HPDE6-E6E7 (cell line): Measurements from ENCODE around the gene NDUFA8.
A peak's percentile ranks its signal among the peaks of the same experiment; 100 is the strongest.

ENCODE experiments used
- DNase-seq: peaks from one replicate; pipeline ENCODE4 v3.0.0; 2011; ENCODE audit warnings: missing footprints; ENCODE audit errors: extremely low spot score

Gene NDUFA8

DNA sequence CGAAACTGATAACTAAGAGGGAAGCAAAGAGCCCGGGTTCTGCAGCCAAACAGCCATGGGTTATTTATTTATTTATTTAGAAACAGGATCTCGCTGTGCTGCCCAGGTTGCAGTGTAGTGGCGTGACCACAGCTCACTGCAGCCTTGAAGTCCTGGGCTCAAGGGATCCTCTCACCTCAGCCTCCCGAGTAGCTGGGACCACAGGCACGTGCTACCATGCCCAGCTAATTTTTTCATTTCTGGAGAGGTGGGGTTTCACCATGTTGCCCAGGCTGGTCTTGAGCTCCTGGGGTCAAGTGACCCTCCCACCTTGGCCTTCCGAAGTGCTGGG, 24.1 kb downstream of the NDUFA8 start:
- no peak for DNase-seq

DNA sequence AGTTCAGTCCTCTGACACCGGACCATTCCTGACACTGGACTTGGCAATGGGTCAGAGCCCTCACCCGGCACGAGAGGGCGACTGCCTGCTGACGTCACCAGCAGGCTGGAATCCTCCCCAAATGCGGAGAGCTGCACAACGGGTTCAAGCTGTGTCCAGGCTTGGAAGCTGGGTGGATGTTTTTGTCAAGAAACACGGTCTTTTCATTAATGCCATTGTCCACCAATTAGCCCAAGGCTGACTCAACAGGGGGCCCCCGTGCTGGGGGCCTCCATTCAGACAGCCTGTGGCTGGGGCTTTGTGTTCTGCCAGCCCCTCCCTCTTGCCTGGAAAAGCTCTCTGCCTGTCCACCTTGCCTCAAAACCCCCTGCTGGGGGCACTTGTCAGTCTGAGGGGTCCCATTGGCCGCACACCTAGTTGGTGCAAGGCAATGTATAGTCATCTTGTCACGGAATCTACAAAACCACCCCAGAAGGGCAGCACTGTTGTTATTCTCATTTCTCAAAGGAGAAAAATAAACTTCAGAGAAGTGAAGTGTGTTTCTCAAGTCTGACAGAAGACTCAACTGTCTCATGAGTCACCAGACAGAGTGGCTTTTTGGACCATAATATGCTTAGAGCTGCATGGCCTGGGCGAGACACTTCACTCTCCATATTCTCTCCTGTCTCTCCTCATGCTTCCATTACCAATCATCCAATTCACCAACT, 24.6 kb downstream of the NDUFA8 start:
- DNase-seq: no peak

- no peak for DNase-seq
These were observed 25.5 kb downstream of the NDUFA8 start for GRCh38 chr9:122133984-122134535.

- no peak for DNase-seq
These were observed 26.2 kb downstream of the NDUFA8 start for GRCh38 chr9:122133263-122133983.

DNA sequence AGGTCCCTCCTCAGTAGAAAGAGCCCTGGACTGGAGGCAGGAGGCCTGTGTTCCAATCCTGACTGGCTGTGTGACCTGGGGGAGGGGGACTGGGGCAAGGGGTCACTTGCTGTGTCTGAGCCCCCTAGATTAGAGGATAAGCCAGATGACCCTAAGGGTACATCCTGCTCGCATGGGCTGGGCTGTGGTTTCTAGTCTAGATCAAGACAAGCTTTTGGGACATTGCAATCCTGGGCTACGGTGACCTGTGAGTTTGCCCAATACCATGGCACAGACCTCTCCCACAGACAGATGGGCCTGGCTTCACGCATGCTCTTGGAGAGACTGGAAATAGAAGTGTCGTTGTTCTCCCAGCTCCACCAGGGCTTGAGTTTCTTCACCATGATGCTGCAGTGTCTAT, 27.0 kb downstream of the NDUFA8 start:
- no peak for DNase-seq

- DNase-seq: no peak
These were observed 28.1 kb downstream of the NDUFA8 start for GRCh38 chr9:122131401-122132001.

DNA sequence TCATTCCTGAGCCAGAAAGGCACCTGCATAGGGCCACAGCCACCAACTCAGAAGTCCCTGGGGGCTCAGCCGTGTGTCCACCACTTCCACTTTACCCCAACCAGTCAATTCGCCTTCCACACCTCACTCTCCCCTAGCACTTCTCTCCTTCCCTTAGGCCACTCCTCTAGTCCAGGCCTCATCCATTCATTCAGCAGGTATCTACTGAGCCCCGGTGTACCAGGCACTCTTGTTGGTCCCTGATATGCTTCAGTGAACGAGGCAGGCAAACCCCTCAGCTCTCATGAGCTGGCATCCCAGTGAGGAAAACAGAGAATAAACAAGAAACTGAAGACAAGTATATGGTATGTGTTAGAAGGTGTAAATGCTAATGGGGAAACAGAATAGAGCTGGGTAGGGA, 28.7 kb downstream of the NDUFA8 start:
- DNase-seq: no peak

DNA sequence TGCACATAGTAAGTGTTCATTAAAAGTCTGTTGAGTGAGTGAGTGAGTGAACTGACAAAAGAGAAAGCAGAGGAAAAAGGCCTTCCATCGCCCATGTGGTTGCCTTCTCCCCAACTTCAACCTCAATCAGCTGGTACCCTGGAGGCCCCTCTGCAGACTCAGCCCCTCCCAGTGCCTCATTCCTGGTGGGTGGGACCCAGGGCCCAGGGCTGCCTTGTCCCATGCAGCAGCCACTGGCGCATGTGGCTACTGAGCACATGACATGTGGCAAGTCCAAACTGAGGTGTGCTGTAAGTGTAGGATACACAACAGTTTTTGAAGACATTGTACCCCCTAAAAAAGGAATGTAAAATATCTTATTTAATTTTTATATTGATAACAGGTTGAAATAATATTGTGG, 29.6 kb downstream of the NDUFA8 start:
- DNase-seq: no peak

DNA sequence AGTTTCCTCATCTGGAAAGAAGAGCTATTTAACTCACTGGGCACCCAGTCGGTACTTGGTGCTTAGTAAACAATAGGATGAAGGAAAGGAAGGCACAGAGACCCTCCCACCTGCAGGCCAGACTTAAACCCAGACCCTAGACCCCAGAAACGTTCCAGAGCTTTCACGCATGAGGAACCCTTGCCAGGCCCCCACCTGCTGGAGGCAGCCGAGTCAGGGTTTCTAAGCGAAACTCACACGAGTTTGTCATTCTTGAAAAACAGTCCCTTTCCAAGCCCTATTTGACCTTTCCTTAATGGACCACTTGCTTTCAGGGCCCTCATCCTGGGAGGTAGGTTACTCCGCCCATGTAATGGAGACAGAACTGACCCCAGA, 30.6 kb downstream of the NDUFA8 start:
- DNase-seq: no peak

- DNase-seq: no peak
These were observed 31.3 kb downstream of the NDUFA8 start for GRCh38 chr9:122128007-122128968.

GRCh38 chr9:122127396-122127798, 32.2 kb downstream of the NDUFA8 start:
- no peak for DNase-seq

GRCh38 chr9:122126331-122127261, 33.0 kb downstream of the NDUFA8 start:
- peak; percentile 34 for DNase-seq

GRCh38 chr9:122125509-122126330, 33.9 kb downstream of the NDUFA8 start:
- DNase-seq: peak; percentile 44

GRCh38 chr9:122125158-122125508, 34.4 kb downstream of the NDUFA8 start:
- DNase-seq: peak; percentile 88

- no peak for DNase-seq
These were observed 35.1 kb downstream of the NDUFA8 start for GRCh38 chr9:122124528-122124927.

GRCh38 chr9:122124048-122124447, 35.5 kb downstream of the NDUFA8 start:
- no peak for DNase-seq

DNA sequence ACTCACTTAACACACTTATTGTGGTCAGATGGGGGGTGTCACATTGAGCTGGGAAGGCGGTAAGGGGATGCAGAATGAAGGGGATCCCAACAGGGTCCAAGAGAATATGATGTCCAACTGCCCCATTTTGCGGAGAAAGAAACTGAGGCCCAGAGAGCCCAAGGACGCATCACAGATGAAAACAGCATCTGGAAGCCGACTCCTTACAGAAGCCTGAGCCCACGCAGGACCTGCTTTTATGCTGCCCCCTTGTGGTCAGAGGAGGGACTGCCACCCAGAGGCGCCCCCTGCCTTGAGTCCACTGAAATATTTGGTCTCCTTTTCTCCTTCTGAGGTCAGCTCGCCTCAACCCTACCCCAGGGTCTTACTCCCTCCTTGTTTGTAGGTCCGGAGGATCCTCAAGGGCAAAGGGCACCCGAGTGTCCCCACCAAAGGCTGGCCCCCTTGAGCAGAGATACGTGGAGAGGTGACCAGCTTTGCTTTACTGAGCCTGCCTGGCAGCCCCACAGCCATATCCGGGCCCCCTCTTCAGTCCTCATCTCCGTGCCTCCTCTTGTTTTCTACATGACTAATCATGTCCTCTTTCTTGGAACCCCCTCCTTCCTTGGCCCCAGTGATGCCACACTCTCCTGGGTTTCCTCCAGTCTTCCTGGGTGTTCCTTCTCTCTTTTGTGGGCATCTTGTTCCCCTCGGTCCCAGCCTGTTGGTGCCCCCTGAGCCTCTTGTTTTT, 36.5 kb downstream of the NDUFA8 start:
- DNase-seq: peak; percentile 57

- no peak for DNase-seq
These were observed 37.1 kb downstream of the NDUFA8 start for GRCh38 chr9:122122468-122122867.

GRCh38 chr9:122121931-122122330, 37.6 kb downstream of the NDUFA8 start:
- DNase-seq: no peak
